Endothelial cell of umbilical vein (primary cell): ENCODE data around the gene DLG3.
A peak's percentile ranks its signal among the peaks of the same experiment; 100 is the strongest.

Source experiments
- EZH2 ChIP-seq: IDR thresholded peaks from 2 replicates; pipeline ENCODE4 v1.6.1; 2012; ENCODE audit warnings: borderline replicate concordance, low read depth, mild to moderate bottlenecking, moderate library complexity, low read length, inconsistent platforms; ENCODE audit not compliant: severe bottlenecking
- FOS ChIP-seq: IDR thresholded peaks from 2 replicates; pipeline ENCODE4 v1.6.1; 2011; ENCODE audit warnings: mild to moderate bottlenecking, low read length, moderate library complexity, borderline replicate concordance; ENCODE audit not compliant: insufficient read depth
- JUN ChIP-seq: IDR thresholded peaks from 2 replicates; pipeline ENCODE4 v1.6.1; 2011; ENCODE audit warnings: borderline replicate concordance, low read depth; ENCODE audit not compliant: insufficient read length, insufficient read depth
- POLR2A ChIP-seq: IDR thresholded peaks from 2 replicates; pipeline ENCODE4 v1.6.1; 2012; ENCODE audit warnings: low read depth, mild to moderate bottlenecking, control low read depth, low read length
- POLR2AphosphoS5 ChIP-seq: IDR thresholded peaks from 2 replicates; pipeline ENCODE4 v1.6.1; 2012; ENCODE audit warnings: low read depth, mild to moderate bottlenecking, control low read depth, low read length, moderate library complexity; ENCODE audit not compliant: insufficient read depth
- TF ChIP-seq, protein P1 (sequence below), 2 donors: IDR thresholded peaks; 1 replicate in 1 of 2; 2 replicates in 1 of 2; pipeline ENCODE4 v1.5.1; 2011; ENCODE audit warnings: low read length in 2 of 2, mild to moderate bottlenecking in 2 of 2, moderate library complexity in 2 of 2, control low read depth in 1 of 2, inconsistent platforms in 1 of 2, low read depth in 1 of 2; ENCODE audit not compliant: insufficient read depth in 1 of 2; ENCODE audit errors: extremely low read depth in 1 of 2
- TF ChIP-seq, protein P2 (sequence below): IDR thresholded peaks from 2 replicates; pipeline ENCODE4 v1.6.1; 2011; ENCODE audit not compliant: insufficient read depth, insufficient read length

DNA sequence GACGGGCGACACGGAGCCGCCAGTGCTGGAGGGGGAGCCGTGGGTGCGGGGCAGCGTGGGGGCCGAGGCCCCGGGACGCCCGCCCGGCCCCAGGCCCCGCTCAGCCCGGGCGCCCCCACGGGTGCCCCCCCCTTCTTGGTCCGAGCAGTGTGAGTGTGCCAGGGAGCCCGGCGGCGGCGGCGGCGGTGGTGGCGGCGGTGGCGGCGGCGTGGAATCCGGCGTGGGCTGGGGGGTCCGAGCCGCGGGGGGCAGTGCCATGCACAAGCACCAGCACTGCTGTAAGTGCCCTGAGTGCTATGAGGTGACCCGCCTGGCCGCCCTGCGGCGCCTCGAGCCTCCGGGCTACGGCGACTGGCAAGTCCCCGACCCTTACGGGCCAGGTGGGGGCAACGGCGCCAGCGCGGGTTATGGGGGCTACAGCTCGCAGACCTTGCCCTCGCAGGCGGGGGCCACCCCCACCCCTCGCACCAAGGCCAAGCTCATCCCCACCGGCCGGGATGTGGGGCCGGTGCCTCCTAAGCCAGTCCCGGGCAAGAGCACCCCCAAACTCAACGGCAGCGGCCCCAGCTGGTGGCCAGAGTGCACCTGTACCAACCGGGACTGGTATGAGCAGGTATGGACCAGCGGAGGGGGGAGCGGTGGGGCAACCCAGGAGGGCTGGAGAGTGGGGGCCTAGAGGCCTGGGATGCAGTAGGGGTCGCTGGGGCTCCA lies 466 bp downstream of the DLG3 start:
- TF ChIP-seq POLR2AphosphoS5 (no peak), POLR2A (no peak), EZH2 (peak; percentile 70), JUN (no peak), FOS (no peak)
- TF ChIP-seq, protein P1, sequence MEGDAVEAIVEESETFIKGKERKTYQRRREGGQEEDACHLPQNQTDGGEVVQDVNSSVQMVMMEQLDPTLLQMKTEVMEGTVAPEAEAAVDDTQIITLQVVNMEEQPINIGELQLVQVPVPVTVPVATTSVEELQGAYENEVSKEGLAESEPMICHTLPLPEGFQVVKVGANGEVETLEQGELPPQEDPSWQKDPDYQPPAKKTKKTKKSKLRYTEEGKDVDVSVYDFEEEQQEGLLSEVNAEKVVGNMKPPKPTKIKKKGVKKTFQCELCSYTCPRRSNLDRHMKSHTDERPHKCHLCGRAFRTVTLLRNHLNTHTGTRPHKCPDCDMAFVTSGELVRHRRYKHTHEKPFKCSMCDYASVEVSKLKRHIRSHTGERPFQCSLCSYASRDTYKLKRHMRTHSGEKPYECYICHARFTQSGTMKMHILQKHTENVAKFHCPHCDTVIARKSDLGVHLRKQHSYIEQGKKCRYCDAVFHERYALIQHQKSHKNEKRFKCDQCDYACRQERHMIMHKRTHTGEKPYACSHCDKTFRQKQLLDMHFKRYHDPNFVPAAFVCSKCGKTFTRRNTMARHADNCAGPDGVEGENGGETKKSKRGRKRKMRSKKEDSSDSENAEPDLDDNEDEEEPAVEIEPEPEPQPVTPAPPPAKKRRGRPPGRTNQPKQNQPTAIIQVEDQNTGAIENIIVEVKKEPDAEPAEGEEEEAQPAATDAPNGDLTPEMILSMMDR (IDR thresholded peaks at IDR 0.05; ENCODE audit: extremely low read depth in 1 of 2, insufficient read depth in 1 of 2, low read depth in 1 of 2, low read length in 2 of 2) = no peak
- TF ChIP-seq, protein P2, sequence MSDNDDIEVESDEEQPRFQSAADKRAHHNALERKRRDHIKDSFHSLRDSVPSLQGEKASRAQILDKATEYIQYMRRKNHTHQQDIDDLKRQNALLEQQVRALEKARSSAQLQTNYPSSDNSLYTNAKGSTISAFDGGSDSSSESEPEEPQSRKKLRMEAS = no peak
